GM19351 (cell line): ENCODE results near the gene PI4KB.
A peak's percentile ranks its signal among the peaks of the same experiment; 100 is the strongest.

Source experiments
- ATAC-seq: cut with Tn5 transposase; IDR thresholded peaks from one replicate; pipeline ENCODE4 v1.9.1; 2021; ENCODE audit warnings: mild to moderate bottlenecking, moderate library complexity; ENCODE audit not compliant: unreplicated experiment

The PI4KB gene

DNA sequence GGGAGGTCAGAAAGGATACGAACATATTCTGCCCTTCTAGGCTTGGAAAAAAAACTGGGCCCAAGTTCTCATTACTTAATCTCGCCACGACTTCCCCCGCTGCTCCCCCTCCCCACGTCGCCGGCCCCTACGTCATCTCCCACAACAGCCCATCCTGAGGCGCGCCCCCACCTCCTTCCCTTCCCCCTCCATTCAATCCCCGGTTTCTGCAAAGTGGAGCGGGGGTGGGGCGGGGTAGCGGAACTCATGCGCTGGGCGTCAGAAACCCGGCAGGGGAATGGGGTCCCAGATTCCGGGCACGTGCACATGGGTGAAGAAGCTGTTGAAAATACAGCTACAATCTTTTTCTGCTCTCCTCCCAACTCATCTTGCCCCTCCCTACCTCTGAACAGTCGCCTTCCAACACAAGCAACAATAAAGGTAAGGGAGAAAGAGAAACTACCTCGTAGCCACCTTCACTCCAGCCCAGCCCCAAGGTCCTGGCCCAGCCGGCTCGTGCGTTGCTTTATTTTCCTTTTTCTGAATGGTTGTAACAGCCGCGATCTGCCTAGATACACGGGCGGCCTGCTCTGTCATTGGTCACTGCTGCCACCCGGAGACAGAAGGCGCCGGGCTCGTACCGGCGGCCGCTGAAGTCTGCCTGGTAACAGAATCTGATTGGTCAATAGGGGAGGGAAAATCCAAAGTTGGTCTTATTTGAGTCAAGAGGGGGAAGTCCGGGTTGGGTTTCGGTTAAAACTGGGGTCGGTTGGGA is 19.7 kb upstream of the PI4KB start, which contains the start of gene RFX5:
Gene RFX5 (minus strand): TSS at position 484 of the 754 bp plus-strand sequence. CDS start 932 bp downstream, outside the sequence.
- ATAC-seq = peak; percentile 90

GRCh38 chr1:151346082-151346768 is 19.0 kb upstream of the PI4KB start:
- ATAC-seq = no peak

- ATAC-seq = no peak
Observed at GRCh38 chr1:151344291-151344690, 17.1 kb upstream of the PI4KB start.

DNA sequence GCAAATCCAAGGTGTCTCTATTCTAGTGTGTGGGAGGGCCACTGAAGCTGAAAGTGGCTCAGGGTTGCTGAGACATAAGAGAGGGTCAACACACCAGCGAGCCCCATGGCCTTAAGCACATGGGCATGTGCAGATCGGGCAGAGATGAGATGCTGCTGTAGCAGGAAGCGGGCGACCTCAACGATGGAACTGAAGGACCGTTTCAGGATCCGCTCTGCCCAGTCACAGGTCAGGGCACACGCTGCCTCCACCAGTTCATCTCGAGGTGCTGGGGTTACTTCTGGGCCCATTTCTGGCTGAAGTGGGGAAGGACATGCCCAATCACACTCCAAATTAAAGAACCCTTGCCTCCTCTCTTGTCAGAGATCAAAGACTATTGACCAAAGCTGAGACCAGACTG is 16.4 kb upstream of the PI4KB start:
- ATAC-seq = no peak

- ATAC-seq = no peak
Observed at GRCh38 chr1:151342569-151342968, 15.4 kb upstream of the PI4KB start.

- no peak for ATAC-seq
Observed at GRCh38 chr1:151342021-151342420, 14.8 kb upstream of the PI4KB start.

DNA sequence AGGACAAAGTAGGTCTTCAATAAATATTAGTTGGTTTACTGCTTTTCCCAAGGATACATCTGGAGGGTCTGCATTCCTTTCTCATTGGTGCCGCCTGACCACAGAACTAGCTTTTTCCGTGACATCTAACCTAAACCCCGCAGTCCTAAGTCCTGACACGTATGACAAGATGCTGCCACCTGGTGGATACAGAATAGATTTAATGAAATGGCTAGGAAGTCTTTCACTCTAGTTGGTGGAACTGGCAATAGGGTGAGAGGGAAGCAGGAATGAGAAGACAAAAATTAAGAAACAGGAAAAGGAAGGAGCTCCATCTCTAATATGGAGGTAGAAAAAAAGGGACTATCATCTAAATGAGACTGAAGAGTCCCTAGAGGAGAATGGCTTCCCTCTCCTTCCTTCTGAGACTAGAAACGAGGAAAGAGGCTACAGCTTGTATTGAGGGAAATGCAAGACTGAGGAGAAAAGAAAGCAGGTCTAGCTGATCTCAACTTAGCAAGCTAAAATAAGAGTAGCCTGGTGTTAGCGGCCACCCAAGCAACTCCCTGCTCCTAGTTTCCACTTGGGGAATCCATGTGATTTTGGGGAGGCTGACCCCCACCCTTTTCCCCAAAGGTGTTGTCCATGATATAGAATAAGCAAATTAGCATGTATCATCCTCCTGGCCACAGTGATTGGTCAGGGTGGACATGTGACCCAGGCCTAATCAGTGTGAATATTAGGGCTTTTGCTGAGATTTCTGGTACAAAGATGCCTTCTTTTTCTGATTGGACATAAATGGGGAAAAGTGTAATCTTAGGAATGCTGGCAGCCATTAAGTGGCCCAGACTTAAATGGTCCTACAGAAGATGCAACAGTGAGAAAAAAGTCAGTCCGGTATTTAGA is 13.9 kb upstream of the PI4KB start:
- peak; percentile 57 for ATAC-seq

DNA sequence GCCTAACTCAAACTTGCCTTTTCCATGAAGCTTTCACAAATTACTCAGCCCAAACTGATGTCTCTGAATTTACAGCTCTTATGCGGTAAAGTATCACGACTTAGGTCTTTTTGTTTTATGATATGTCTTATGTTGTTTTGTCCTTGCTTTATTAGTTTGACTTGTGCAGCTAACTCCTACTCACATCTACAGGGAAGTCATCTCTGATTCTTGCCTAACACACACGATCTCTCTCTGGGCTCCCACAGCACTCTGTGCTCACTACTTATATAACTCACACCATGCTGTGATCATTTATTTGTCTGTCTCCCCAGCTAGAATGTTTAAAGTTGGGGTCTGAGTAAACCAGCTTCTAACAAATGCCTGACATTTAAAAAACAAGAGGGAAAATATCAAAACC is 9.3 kb upstream of the PI4KB start:
- no peak for ATAC-seq

- no peak for ATAC-seq
Observed at GRCh38 chr1:151334822-151335221, 7.6 kb upstream of the PI4KB start.

DNA sequence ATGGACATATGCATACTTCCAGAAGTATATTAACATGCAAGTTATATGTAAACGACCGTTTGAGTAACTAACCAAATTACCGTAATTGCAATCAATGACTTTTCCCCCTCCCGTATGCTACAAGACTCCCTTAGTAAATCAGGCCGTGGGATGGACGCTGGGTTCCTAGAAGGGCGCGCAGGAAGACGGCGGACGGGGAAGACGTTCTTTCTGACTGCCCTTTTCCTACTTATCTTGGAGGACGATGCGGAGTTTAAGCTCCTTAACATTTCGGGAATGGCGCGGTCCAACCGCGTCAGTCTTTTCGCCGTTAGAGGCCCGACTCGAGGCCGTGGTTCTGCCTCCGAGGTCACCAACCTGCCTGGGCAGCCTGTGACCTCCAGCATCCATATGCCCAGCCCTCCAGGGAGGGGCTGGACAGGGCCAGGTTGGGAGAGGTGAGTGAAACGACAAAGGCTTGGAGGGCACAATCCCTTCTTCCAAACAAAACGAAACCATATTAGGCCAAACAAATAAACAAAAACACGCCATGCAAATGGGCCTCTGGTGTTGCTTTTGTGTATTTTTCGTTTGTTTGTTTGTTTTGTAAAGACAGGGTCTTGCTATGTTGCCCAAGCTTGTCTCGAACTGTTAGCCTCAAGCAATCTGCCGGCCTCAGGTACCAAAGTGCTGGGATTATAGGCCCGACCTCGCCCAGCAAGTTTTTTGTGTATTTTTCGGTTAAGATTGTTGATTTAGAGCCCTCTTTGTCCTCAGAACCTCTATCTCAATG is 873 bp upstream of the PI4KB start:
- ATAC-seq = no peak

DNA sequence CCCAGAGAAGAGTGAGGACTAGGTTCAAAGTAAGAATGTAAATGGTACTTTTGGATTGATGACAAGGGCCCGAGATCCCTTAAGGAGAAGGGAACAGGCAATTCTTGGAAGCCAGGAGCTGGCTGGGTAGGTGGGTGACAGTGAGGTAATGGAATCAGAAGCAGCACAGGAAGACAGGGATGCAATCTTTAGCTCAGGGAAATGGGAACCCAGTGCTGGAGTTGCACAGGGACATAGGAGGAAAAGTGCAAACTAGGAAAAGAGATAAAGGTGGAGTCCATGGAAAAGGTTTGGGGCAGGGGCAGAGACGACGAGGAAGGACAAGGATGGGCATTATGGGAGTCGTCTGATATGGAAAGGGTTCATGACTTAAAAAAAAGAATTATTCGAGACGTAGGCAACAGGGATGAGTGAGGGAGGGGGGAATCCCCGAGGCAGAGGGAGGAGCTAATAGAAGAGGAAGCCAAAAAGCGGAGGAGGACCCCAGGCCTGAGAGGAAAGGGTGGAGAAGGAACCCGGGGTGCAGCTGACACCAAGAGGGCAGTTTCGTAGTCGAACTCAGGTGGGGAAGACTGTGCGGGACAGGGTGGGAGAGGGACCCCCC is 495 bp downstream of the PI4KB start:
- ATAC-seq = peak; percentile 66

- no peak for ATAC-seq
Observed at GRCh38 chr1:151325646-151326429, 1.4 kb downstream of the PI4KB start.

GRCh38 chr1:151325231-151325630 is 2.0 kb downstream of the PI4KB start:
- ATAC-seq = no peak

- no peak for ATAC-seq
Observed at GRCh38 chr1:151324390-151324930, 2.8 kb downstream of the PI4KB start.

GRCh38 chr1:151318975-151319374 is 8.2 kb downstream of the PI4KB start:
- ATAC-seq = no peak

- ATAC-seq = no peak
Observed at GRCh38 chr1:151315565-151316235, 11.5 kb downstream of the PI4KB start.

- ATAC-seq = no peak
Observed at GRCh38 chr1:151314137-151314875, 12.9 kb downstream of the PI4KB start.

DNA sequence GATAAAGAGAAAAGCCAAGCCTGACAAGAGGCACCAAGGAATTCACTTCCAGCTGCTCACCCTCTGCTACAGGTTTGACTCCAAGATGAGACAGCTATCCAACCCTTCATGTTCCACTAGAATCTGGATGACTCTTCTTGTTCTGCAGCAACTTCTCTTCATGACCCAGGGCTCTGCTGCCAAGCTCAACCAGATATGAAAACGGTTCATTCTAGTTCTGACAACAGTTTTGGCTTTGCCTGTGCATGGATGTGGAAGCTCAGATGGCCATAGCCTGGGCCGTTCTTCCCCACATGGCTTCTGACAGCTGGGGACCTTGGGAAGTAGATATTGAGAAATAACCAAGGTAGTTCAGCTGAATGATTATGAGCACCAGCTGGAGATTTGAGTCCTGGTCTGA is 13.7 kb downstream of the PI4KB start:
- ATAC-seq = no peak
